NCI-H82 treated with DMSO at 0.1 percent for 48 hours (cell line): ENCODE results near the gene SGTA.
A peak's percentile ranks its signal among the peaks of the same experiment; 100 is the strongest.
"Not testable (repeated sequence)": the region's sequence is repeated elsewhere in the genome, so short reads cannot be mapped to it uniquely, and the experiment has no call there.

ENCODE experiments used
- DNase-seq: peaks from one replicate; lab custom pipeline; 2025; ENCODE audit not compliant: unreplicated experiment; lab: John Stamatoyannopoulos, UW

SGTA gene, protein sequence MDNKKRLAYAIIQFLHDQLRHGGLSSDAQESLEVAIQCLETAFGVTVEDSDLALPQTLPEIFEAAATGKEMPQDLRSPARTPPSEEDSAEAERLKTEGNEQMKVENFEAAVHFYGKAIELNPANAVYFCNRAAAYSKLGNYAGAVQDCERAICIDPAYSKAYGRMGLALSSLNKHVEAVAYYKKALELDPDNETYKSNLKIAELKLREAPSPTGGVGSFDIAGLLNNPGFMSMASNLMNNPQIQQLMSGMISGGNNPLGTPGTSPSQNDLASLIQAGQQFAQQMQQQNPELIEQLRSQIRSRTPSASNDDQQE

DNA sequence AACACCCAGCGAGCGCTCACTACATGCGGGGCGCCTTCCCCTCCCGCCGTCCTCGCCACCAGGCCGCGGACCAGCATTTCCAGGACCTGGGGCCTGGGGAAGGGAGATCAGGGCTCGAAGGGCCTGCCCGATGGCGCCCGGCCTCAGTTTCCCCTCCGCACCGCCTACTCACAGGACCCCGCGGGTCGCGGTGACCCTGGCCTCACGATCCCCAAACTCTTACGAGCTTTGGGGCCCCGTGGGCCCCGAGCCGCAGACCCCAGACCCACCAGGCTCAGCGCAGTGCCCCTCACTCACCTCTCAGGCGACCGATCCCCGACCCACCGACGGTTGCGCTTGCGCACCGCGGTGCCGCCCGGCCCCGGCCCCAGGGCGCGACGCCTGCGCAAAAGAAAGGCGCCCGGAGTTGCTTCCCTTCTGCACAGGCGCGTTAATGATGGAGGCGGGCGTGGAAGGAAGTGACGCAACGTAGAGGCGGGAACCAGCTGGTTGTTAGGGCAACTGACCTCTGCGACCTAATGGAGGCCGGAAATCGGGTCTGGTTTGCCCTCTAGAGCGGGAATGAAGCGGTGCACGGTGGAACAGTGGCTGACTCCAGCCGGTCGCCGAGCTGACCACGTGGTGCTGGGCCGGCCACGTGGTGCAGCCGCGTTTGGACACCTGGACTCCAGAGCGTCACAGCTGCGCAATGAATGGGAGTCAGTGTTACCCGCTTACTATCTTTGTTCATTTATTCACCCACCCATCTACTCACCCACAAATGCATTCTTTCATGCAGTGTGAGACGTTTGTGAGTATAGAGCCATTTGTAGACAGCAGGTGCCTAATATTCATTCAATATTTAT, at the start of gene SGTA:
SGTA (minus strand) TSS at position 338 of the 845 bp plus-strand sequence. CDS start 14,205 bp downstream, outside the sequence.
- DNase-seq = peak; percentile 92

DNA sequence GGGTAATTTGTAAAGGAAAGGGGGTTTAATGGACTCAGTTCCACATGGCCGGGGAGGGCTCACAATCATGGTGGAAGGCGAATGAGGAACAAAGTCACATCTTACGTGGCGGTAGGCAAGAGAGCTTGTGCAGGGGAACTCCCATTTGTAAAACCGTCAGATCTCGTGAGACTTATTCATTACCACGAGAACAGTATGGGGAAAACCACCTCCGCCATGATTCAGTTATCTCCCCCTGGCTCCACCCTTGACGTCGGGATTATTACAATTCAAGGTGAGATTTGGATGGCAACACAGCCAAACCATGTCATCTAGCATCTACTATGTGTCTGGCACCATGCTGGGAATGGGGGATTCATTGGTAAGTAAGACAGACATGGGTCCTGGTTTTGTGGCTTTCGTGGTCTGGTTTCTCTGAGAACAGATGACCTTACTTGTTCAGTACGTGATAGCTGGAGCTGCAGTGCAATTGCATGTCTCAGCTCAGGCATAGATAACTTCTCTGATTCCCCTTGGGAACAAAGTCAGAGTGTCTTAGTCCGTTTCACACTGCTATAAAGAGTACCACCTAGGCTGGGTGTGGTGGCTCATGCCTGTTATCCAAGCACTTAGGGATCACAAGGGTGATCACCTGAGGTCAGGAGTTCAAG, 44.9 kb upstream of the SGTA start:
- no peak for DNase-seq

DNA sequence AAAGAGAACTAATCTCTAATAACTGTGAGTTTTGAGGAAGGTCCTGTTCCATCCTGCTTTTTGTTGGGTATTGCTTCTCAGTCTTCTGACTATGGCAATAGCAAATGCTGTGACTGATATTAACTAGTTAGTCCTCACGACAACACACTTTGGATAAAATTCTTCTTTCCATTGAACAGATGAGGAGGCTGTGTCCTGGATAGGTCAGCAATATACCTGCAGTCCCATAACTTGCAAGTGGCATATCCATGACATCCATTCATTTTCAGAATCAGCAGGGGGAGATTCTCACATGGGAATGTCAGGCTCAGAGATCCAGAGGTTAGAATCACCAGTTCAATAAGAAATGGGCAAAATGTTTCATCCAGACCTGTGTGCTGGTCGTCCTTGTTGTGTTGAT, 43.9 kb upstream of the SGTA start:
- DNase-seq = no peak

DNA sequence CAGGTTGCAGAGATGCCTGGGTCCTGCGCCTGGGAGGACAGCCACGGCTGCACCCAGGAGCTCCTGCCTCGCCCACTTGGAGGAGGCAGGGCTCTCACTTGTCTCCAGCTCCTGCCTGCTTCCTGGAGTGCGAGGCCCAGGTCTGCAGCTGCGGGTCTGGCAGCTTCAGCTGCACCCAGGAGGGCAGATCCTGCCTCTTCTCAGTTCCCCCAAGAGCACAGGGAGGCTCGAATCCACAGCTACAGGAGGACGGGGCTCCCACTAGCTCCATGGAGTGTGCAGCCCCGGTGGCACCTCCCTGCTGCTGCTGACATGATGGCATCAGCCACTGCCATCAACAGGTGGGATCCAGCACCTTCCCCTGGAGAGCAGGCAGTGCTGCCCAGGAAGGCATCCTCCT, 41.1 kb upstream of the SGTA start:
- no peak for DNase-seq

DNA sequence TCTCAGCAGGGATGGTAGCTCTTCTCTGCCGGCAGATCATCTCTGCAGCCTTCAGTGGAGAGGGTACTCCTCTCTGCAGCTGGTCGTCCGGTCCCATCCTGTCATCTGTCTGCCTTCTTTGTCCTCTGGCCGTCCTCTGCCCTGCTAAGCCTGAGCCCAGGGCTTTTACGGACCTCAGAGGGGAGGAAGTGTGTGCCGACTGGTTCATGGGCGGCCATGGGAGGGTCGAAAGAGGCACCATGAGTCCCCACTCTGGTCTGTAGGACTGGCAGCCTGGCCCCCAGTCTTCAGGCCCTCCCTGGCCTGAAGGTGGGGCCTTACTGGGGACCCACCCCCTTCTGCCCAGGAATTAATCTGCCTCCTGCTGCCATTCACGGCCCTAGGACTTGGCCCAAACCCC, 40.6 kb upstream of the SGTA start:
- no peak for DNase-seq

DNA sequence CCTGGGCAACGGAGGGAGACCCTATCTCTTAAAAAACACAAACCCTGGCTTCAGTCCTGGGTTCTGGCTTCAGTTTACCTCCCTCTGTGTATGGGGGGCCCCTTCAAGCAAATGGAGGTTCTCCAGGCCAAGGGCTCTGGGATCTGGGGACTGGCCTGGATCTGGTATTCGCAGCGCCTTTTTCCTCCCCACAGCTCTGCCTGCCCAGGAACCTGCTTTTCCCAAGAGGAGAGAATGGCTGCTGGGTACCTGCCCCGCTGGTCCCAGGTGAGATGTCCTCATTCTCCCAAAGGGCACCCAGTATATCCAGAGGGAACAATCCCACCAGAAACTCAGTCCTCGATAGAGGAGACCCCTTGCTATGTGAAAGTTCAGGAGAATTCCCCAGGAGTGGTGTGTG, 39.8 kb upstream of the SGTA start:
- no peak for DNase-seq

DNA sequence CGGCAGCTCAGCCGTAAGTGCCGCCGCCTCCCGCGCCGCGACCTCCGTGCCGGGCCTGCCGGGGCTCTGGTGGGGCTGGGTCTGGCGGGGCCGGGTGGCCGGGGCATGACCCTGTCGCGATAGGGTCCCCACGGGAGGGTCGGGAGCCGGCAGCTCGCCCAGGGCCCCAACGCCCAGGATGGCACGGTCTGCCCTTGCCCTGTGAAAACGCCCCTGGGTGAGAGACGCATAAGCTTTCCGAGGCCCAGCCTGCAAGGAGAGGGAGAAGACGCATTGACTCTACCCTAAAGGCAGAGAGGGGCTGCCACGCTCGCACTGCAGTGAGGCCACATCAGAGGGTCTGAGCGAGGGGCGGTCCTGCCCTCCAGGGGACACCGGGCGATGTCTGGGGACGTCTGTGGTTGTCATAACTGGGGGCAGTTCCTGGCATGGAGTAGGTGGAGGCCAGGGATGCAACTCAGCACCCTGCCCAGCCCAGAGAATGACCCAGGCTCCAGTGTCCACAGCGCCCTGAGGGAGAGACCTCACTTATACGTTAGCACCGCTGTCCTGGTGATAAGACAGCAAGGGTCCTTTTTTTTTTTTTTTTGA, 37.1 kb upstream of the SGTA start:
- DNase-seq = no peak

DNA sequence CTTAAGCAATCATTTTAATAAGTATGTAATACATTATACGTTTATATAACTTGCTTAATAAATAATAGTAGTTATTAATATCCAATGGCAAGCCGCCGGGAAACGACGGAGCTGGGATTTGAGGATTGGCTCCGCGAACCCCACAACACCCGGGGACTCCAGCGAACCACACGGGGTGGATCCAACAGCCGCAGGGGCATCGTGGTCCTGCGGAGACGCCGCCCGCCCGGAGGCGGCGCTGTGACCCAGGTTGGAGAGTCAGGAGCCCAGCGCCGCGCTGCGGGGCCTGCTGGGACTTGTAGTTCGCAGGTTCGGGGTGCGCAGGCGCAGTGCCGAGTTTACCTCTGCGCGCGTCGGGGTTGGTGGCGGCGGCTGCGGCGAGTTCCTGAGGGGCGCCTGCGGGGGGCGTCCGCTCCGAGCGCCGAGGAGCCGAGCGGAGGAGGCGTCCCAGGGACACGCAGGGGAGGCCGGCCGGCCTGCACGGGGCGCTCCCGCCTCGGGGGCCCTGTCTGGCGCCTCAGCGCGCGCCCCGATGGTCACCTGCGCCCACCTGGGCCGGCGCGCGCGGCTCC, 36.6 kb upstream of the SGTA start, which contains the start of gene ZNF554:
ZNF554 (plus strand) TSS at position 329 of the 572 bp plus-strand sequence; CDS start at position 533, 204 bp downstream.
- peak; percentile 80 for DNase-seq

DNA sequence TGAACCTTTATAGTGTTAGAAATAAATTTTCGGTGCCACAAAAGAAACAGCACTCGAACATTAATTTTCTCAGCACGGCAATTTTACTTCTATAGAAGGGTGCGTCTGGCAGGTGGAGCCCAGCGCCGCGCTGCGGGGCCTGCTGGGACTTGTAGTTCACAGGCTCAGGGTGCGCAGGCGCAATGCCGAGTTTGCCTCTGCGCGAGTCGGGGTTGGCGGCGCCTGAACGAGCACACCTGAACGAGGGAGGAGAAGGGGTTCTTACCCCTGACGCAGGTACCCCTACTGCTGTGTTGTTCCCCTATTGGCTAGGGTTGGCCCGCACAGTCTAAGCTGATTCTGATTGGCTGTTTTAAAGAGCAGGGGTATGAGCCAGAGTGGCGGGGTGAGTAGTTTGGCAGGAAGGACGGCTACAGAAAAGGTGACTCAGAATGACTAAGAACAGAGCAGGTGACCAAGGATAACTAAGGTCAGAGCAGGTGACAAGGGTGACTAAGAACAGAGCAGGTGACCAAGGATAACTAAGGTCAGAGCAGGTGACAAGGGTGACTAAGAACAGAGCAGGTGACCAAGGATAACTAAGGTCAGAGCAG, 34.3 kb upstream of the SGTA start:
- DNase-seq = not testable (repeated sequence)

DNA sequence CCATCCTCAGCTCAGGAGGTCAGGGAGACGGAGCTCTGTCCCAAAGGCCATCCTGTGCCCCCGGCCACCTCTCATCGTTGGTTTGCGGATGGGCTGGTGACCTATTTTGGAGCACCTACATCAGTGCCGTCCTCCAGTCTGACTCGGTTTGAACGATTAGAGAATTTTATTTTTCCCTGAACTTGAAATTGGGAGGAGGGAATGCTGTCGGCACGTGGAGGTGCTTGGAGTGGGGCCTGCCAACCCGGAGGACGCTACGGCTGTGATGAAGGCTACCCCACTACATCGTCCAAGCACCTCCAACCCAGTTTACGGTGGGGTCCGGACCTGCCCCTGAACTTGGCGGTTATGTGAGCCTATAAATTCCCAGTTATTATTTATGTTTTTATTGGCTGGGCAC, 33.6 kb upstream of the SGTA start:
- DNase-seq = no peak

DNA sequence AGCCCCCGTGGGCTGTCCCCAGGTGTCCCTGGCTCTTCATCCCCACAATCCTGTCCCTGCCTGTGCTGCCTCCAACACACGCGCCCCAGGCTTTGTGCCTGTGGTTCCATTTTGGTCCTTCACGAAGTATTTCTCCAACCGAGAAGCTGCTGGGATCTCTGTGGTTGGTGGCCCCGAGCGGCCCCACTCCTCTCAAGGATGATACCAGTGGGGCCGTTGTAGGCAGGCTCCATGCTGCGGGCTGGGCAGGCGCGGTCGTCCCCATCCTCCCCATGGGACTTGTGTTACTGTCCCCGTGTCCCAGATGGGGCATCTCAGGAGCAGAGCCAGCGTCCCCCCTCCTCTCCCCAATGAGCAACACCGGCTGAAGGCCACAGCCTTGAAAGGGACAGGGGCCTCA, 32.9 kb upstream of the SGTA start:
- no peak for DNase-seq

DNA sequence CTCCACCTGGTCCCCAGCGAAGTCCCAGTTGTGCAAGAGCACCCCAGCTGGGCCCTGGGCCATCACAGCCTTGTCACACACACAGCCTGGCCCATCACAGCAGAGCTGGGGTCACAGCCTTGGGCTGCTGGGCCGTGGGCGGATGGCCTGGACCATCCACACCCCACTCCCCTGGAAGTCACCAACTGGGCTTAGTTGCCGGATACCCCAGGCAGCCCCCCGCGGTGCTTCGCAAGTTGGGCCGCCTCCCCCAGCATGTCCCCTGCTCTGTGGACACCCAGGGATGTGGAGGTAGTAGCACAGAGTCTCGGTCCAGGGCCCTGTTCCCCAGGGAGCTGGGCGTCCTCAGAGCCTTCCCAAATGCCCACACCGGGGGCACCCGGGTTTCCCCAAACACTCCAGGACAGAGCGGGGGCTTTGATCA, 32.1 kb upstream of the SGTA start:
- DNase-seq = no peak

DNA sequence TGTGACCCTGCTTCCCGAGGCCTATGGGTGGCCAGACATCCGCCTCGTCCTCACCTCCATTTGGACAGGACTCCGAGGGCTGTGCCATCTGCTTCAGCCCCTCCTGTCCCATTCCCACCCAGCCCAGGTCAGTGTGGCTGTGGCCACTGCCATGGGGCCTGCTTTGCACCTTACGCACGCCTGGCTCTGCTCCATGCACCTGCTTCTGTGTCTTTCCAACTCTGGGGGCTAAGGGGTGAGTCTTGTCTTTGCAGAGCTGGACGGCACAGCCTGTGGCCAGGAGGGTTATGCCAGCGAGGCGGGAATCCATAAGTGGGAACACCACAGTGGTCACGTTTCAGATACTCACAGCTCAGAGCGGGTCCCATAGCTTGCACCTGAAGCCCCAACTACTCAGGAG, 31.4 kb upstream of the SGTA start:
- DNase-seq = no peak

DNA sequence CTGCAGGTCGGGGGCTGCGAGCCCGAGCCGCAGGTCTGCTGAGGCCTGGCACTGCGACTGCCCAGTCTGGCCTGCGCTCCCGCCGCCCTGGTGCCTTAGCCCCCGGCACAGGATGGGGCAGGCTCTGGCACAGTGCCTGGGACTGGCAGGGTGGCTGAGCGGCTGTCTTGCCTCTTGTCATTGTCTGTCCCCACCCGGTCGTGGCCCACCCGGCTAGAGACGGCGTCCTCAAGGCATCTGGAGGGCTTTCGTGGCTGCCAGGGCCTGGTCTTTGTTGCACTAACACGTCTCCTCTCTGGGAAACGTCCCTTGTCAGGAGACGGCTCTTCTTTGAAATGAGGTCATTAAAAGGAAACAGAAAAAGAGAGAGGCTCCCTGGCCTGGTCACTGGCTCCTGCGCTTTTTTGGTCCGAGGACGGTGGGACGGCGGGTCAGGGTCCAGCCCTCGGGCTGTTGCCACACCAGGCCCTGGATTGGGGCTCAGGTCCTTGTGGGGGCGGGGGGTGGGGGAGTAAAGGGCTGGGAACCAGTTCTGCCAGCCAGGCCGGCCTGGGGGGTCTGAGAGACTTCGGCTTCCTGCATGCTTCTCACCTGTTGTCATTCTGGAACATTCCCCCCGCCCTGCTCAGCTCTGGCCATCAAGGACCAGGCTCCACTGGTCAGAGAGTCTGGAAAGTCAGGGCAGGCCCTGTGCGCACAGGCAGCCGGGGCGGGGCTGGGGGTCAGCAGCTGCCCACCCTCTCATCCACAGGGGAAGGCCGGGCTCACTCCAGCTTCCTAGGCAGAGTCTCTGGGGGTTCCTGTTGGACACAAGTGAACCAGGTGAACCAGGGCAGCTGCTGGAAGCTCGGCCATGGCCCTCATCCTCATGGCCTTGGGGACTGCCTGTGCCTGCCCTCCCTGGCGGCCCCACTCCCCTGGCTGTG, 30.4 kb upstream of the SGTA start:
- DNase-seq = no peak

DNA sequence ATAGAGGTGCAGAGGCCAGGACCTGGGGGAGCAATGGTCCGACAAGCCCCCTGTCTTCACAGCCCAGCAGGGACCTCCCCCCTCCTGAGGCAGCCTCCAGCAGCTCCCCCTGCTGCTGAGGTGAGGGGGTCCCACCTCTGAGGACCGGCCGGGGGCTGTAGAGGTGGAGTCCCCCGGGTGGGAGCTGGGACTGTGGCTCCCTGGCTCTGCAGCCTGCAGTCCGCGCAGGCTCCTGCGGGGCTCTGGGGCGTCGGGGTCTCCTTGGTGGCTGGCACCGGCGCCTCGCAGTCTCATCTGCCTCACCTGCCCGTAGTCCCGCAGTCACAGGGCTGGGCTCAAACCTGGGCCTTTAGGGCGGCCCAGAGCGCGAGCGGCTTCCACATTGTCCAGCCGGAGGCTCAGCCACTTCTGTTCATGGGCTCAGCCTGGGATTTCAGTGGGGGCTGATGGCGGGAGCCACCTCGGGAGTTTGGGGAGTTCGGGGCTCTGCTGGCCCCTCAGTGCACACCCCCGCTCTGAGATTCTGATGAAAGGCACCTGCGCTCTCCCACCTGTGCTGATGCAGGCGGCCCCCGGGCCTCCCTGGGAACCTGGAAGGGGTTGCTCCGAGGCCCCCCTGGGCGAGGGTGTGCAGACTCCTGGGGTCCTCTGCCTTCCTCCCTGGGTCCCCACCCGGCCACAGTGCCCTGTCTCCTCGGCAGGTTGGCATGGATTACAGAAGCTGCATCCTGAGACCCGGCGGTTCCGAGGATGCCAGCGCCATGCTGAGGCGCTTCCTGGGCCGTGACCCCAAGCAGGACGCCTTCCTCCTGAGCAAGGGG, 29.6 kb upstream of the SGTA start:
- DNase-seq = no peak

DNA sequence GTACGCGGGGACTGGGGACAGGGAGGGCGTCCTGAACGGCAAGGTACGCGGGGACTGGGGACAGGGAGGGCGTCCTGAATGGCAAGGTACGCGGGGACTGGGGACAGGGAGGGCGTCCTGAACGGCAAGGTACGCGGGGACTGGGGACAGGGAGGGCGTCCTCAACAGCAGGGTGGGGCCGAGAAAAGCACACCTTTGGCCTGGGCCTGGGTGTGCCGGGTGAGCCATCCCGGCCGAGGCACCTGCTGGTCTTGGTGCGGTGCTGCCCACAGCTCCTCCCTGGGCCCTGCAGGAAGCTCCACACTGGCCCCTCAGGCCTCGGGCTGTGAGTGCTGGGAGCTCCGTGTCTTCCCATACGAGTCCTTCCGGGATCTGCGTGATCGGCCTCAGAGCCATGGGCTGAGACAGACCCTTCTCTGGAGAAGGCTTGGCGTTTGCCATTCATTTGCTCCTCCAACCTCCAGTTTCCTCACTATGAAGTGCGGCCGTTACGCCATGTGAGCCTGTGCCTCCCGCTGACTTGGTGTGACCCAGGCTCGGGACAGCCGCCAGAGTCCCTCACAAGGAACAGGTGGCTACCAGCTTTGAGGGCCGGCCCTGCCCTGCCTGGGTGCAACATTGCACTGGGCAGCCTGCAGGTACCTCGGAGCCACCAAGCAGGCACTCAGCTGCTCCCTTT, 28.8 kb upstream of the SGTA start:
- no peak for DNase-seq

DNA sequence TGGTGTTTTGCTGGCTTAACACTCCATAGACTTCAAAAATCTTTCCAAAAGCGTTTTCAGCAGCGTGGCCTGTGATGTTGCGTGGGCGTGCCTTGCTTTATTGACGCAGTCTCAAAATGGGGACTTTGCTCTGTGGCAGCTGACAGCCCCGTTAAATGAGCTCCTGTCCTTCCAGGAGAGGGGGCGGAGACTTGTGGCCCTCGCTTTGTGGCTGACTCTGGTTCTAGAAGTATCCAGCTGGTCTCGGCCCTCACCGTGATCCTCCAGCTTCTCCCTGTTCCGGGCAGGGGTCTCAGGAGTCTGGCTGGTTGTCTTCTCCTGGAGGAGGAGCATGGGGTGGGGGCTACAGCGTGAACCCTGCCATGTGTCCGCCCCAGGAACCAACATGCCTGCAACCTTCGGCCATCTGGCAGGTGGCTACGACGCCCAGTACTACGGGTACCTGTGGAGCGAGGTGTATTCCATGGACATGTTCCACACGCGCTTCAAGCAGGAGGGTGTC, 28.2 kb upstream of the SGTA start:
- no peak for DNase-seq
